Activated CD8-positive, alpha-beta memory T cell treated with anti-CD3 and anti-CD28 coated beads for 36 hours (primary cell): ENCODE results near the gene DLGAP4. TPM values are rescaled to one million over a fixed set of nuclear protein-coding genes. Genes with fewer than 3 reads are reported as not detected.

Experiments used
- CTCF ChIA-PET: fragments of 350-600 bp; sonication (Branson Sonifier 250); formaldehyde crosslinking; loops from one replicate; lab custom pipeline; 2021; ENCODE audit warnings: antibody characterized with exemption; lab: Charles Lee
- POLR2A ChIA-PET: fragments of 350-600 bp; sonication (Branson Sonifier 250); formaldehyde crosslinking; loops from one replicate; lab custom pipeline; 2021; ENCODE audit warnings: antibody characterized with exemption; lab: Charles Lee
- total RNA-seq, 2 experiments: library from RNA; stranded (reverse); gene quantifications; one replicate each; pipeline ENCODE4 v1.2.3, GENCODE V29; 2021

DLGAP4 gene
- total RNA-seq, 2 experiments from 2014 or later, result 12.0 to 15.1 TPM

- POLR2A ChIA-PET, result no interaction called here
- CTCF ChIA-PET, result no interaction called here
These were observed 221.4 kb downstream of the DLGAP4 start for GRCh38 chr20:36527331-36528125.

- ChIA-PET CTCF (interaction anchor here (1.6 kb wide), 1 partner anchor 14 kb away, joined by 4 read pairs; no protein-coding TSS in a partner anchor), POLR2A (interaction anchor here (0.7 kb wide), 1 partner anchor 22 kb away, joined by 4 read pairs; no protein-coding TSS in a partner anchor)
These were observed 222.2 kb downstream of the DLGAP4 start for GRCh38 chr20:36528176-36528874.

- ChIA-PET CTCF (interaction anchor here (1.6 kb wide), 1 partner anchor 14 kb away, joined by 4 read pairs; no protein-coding TSS in a partner anchor), POLR2A (interaction anchor here (0.7 kb wide), 1 partner anchor 22 kb away, joined by 4 read pairs; no protein-coding TSS in a partner anchor)
These were observed 222.8 kb downstream of the DLGAP4 start for GRCh38 chr20:36528875-36529417.

- CTCF ChIA-PET, result no interaction called here
These were observed 226.2 kb downstream of the DLGAP4 start for GRCh38 chr20:36532388-36532787.

GRCh38 chr20:36532822-36533221, 226.7 kb downstream of the DLGAP4 start:
- ChIA-PET CTCF (no interaction called here), POLR2A (no interaction called here)

More at GRCh38 chr20:36532388-36532787, 226.2 kb downstream of the DLGAP4 start:
- POLR2A ChIA-PET, result no interaction called here

- POLR2A ChIA-PET, result no interaction called here
- CTCF ChIA-PET, result interaction anchor here (0.7 to 0.8 kb wide), 2 partner anchors 239 to 383 kb away, joined by 3 to 4 read pairs; no protein-coding TSS in a partner anchor
These were observed 232.0 kb downstream of the DLGAP4 start for GRCh38 chr20:36538026-36538722.

- ChIA-PET POLR2A (no interaction called here), CTCF (interaction anchor here (0.6 kb wide), 1 partner anchor 15 kb away, joined by 5 read pairs; no protein-coding TSS in a partner anchor)
These were observed 234.5 kb downstream of the DLGAP4 start for GRCh38 chr20:36540551-36541211.

GRCh38 chr20:36541227-36541767, 235.2 kb downstream of the DLGAP4 start, which contains the start of gene MYL9:
Gene MYL9 (plus strand): TSS chr20:36541519. CDS start chr20:36544885, 3,366 bp downstream.
- CTCF ChIA-PET, result interaction anchor here (0.6 kb wide), 1 partner anchor 16 kb away, joined by 5 read pairs; no protein-coding TSS in a partner anchor
- POLR2A ChIA-PET, result no interaction called here

GRCh38 chr20:36541768-36542488, 235.8 kb downstream of the DLGAP4 start:
- CTCF ChIA-PET, result interaction anchor here (0.6 kb wide), 1 partner anchor 112 kb away, joined by 4 read pairs; no protein-coding TSS in a partner anchor
- POLR2A ChIA-PET, result interaction anchor here (0.5 kb wide), 1 partner anchor 16 kb away, joined by 3 read pairs; no protein-coding TSS in a partner anchor

- ChIA-PET CTCF (interaction anchor here (0.6 kb wide), 1 partner anchor 113 kb away, joined by 4 read pairs; no protein-coding TSS in a partner anchor), POLR2A (no interaction called here)
These were observed 236.5 kb downstream of the DLGAP4 start for GRCh38 chr20:36542516-36543183.

GRCh38 chr20:36543184-36544133, 237.3 kb downstream of the DLGAP4 start:
- ChIA-PET POLR2A (no interaction called here), CTCF (no interaction called here)

- POLR2A ChIA-PET, result interaction anchor here (0.7 kb wide), 1 partner anchor 879 kb away, joined by 8 read pairs; no protein-coding TSS in a partner anchor
- CTCF ChIA-PET, result no interaction called here
These were observed 238.2 kb downstream of the DLGAP4 start for GRCh38 chr20:36544134-36545018.

GRCh38 chr20:36546111-36546736, 240.1 kb downstream of the DLGAP4 start:
- ChIA-PET CTCF (interaction anchor here (1.0 to 1.4 kb wide), 2 partner anchors 59 to 341 kb away, joined by 3 read pairs; partner anchors contain the start of gene RAB5IF), POLR2A (no interaction called here)
